Stimulated activated memory B cell treated with anti-CD40 and anti-IgM and Interleukin-4, amounts not matched to agents 10 μg/mL and 1 μg/mL and 100 μg/mL, for 72 hours (primary cell): ENCODE measurements around the gene CLEC20A.
A peak's percentile ranks its signal among the peaks of the same experiment; 100 is the strongest.

ENCODE experiments used
- ATAC-seq: fragments of 150-1000 bp; cut with Tn5 transposase; 2 replicates; pipeline ENCODE4 v1.10.0; 2021
- H3K27ac Mint-ChIP-seq: one replicate; pipeline ENCODE4 v1.8.0; 2022; ENCODE audit warnings: mild to moderate bottlenecking, mixed read lengths
- H3K27me3 Mint-ChIP-seq: one replicate; pipeline ENCODE4 v1.8.0; 2022; ENCODE audit warnings: mixed read lengths
- H3K36me3 Mint-ChIP-seq: one replicate; pipeline ENCODE4 v1.8.0; 2022; ENCODE audit warnings: mixed read lengths
- H3K4me1 Mint-ChIP-seq: one replicate; pipeline ENCODE4 v1.8.0; 2022; ENCODE audit warnings: mixed read lengths
- H3K4me3 Mint-ChIP-seq: one replicate; pipeline ENCODE4 v1.8.0; 2022; ENCODE audit warnings: mild to moderate bottlenecking, moderate library complexity, mixed read lengths
- H3K9me3 Mint-ChIP-seq: one replicate; pipeline ENCODE4 v1.8.0; 2022; ENCODE audit warnings: mixed read lengths

The CLEC20A gene

DNA sequence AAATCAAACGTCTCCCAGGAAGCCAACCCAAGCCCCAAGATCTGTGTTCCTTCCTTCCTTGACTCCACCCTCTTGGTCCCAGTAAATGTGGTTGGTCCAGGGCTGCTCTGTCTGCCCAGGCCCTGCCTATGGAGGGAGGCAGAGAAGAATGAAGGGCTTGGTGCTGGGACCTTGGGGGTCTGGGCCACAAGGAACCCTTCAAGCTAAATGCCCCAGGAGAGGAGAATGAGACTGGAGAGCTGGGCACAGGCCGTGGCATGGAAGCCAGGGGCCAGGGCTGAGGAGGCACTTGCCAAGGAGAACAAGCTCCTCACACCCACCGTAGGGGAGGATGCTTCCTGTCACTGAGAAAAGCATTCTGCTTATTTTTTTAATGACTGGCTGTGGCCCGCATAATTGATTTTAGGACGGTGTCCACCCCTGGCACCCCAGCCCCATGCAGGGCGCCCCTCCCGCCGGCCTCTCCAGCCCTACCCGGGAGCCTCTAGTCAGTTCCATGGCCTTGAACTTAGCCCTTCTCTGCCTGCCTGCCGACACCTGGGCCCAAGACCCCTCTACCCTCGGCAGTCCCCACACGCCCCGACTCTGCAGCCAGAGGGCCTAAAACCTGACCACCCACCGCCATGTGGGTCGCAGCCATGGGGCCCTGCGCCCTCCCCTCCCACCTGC lies 889 bp downstream of the CLEC20A start:
- no peaks in the 10 kb centered on the region for H3K4me1 Mint-ChIP-seq
- H3K27me3 Mint-ChIP-seq: no peaks in the 10 kb centered on the region
- H3K36me3 Mint-ChIP-seq: no peaks in the 10 kb centered on the region
- H3K4me3 Mint-ChIP-seq: no peak overlapping the region
- H3K9me3 Mint-ChIP-seq: no peaks in the 10 kb centered on the region
- no peak for ATAC-seq
- H3K27ac Mint-ChIP-seq: no peak overlapping the region

DNA sequence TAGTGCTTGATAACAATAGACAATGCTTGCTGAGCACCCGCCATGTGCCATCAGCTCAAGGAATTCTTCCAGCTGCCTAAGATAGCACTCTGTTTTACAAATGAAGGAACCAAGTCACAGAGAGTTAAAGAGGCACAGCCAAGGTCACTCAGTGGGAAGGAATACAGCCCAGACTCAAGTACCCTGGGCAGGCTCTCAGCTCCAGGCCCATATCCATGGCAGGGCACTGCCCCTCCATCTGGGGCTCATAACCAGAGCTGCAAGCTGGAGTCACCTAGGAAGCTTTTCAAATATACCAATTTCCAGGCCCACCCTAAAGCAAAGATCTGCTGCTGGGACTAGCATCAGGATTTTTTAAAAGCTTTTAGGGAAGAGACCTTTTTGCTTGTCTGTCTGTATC lies 1.6 kb downstream of the CLEC20A start:
- H3K4me3 Mint-ChIP-seq: no peak overlapping the region
- H3K27me3 Mint-ChIP-seq: no peaks in the 10 kb centered on the region
- no peaks in the 10 kb centered on the region for H3K36me3 Mint-ChIP-seq
- no peak overlapping the region for H3K27ac Mint-ChIP-seq
- ATAC-seq: no peak
- H3K9me3 Mint-ChIP-seq: no peaks in the 10 kb centered on the region
- no peaks in the 10 kb centered on the region for H3K4me1 Mint-ChIP-seq

DNA sequence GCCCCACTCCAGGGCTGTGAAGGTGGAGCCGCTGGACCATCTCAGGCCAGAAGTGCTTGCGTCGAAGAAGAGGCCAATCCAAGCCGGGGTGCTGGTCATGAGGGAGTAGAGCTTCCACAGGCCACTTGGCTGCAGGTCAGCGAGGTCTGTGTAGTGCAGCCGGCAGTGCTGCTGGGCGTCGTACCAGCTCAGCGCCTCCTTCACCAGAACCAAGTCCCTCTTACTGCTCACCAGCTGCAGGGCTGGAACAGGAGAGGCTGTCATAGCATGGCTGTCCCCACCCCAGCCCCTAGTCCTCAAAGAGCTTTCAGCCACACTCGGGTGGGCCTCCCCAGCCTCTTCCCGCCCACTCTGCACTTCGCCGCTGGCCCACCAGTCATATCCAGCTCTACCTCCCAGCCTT lies 2.2 kb downstream of the CLEC20A start:
- Mint-ChIP-seq H3K27ac (no peak overlapping the region), H3K4me3 (no peak overlapping the region), H3K27me3 (no peaks in the 10 kb centered on the region), H3K36me3 (no peaks in the 10 kb centered on the region), H3K9me3 (no peaks in the 10 kb centered on the region), H3K4me1 (no peaks in the 10 kb centered on the region)
- ATAC-seq: no peak

DNA sequence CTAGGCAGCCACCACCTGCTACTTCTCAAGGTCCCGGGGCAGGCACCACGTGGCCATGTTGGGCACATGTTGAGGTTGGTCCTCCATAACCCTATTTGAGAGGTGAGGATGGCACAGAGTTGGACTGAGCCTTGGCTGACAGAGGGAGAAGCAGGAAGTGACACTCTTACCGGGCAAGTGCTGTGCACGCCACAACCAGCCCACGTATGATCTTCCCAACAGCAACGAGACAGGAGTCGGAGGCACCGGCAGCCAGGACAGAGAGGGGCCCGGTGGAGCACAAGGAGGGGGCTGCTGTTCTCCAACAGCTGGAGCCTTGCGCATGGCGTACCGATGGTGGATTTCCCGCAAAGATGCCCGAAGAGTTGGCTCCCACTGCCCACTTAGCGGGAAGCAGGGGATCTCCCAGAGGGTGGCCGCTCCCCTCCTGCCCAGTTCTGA lies 3.4 kb downstream of the CLEC20A start:
- Mint-ChIP-seq H3K36me3 (no peaks in the 10 kb centered on the region), H3K4me1 (no peaks in the 10 kb centered on the region), H3K27me3 (peaks cover 6% of the 10 kb centered on the region), H3K27ac (no peak overlapping the region), H3K4me3 (no peak overlapping the region), H3K9me3 (no peaks in the 10 kb centered on the region)
- ATAC-seq: no peak

DNA sequence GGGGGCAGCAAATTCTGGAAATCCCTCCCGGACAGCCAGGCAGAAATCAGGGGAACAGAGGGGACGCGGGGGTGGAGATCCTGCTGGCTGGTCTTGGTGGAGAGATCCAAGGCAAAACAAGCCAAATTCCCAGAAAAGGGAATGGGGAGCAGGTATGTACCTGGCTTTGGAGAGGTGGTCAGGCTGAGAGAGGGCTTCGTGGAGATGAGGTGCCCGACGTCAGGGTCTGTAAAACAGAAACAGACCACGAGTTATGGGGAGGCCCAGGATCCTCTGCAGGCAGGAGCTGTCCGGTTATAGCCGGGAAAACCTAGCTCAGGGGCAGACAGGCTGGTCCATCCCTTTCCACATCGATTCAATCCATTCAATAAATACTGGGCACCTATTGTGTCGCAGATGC lies 4.4 kb downstream of the CLEC20A start:
- H3K27ac Mint-ChIP-seq: no peak overlapping the region
- peaks cover 16% of the 10 kb centered on the region for H3K27me3 Mint-ChIP-seq
- H3K4me1 Mint-ChIP-seq: peaks cover 4% of the 10 kb centered on the region
- no peak for ATAC-seq
- H3K4me3 Mint-ChIP-seq: no peak overlapping the region
- H3K9me3 Mint-ChIP-seq: no peaks in the 10 kb centered on the region
- H3K36me3 Mint-ChIP-seq: no peaks in the 10 kb centered on the region

DNA sequence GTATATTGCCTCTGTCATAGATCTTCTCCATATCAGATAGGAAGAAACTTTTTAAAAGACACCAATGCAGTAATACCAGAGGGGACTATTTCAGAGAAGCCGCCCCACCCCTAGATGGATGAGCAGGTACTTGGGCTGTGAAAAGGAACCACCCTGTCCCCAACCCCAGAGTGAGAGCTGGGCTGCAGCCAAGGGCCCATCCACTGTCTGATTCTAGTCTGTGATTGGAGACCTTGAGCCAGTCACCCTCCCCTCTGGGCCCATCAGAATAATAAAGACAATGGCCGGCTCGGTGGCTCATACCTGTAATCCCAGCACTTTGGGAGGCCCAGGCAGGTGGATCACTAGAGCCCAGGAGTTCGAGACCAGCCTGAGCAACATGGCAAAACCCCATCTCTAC lies 5.0 kb downstream of the CLEC20A start:
- ATAC-seq: no peak
- Mint-ChIP-seq H3K9me3 (no peaks in the 10 kb centered on the region), H3K4me3 (no peak overlapping the region), H3K27ac (no peak overlapping the region), H3K36me3 (no peaks in the 10 kb centered on the region), H3K4me1 (peaks cover 8% of the 10 kb centered on the region), H3K27me3 (peaks cover 19% of the 10 kb centered on the region)

DNA sequence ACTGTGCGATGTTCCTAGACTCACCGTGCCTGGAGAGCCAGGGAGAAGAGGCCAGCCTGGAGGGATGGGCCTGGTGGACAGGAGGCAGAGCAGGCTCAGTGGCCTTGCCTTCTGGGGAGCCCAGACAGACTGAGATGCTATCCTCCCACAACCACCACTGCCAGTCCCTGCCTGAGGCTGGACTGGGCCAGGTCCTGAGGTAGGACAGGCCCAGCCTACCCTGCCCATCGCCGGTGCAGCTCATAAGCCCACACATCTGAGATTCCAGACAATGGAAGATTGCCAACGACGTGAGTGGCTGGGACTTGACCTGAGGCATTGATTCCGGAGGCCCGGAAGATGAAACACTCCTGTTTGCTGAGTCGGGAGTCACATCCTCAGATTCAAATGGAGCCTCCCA lies 5.8 kb downstream of the CLEC20A start:
- no peak for ATAC-seq
- no peak overlapping the region for H3K27ac Mint-ChIP-seq
- no peaks in the 10 kb centered on the region for H3K36me3 Mint-ChIP-seq
- H3K4me1 Mint-ChIP-seq: peaks cover 12% of the 10 kb centered on the region
- H3K27me3 Mint-ChIP-seq: peaks cover 19% of the 10 kb centered on the region
- no peaks in the 10 kb centered on the region for H3K9me3 Mint-ChIP-seq
- no peak overlapping the region for H3K4me3 Mint-ChIP-seq

DNA sequence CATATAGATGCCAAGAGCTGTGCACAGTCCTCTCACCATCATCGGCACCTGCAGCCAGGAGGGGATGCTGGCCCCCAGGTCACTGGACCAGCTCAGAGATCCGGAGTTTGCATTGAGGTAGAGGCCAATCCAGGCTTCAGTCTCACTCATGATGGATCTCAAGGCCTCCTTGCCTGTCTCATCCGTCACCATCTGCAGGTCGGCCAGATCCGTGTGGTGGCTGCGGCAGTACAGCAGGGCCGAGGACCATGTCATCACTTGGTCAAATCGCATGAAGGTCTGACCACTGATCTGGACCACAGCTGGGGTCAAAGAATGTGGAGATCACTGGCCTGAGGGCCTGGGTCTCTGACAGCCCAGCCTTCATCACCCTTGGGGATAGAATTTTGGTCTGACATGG lies 6.6 kb downstream of the CLEC20A start:
- Mint-ChIP-seq H3K27me3 (peaks cover 19% of the 10 kb centered on the region), H3K9me3 (no peaks in the 10 kb centered on the region), H3K4me1 (peaks cover 20% of the 10 kb centered on the region), H3K36me3 (no peaks in the 10 kb centered on the region), H3K4me3 (no peak overlapping the region), H3K27ac (no peak overlapping the region)
- no peak for ATAC-seq

DNA sequence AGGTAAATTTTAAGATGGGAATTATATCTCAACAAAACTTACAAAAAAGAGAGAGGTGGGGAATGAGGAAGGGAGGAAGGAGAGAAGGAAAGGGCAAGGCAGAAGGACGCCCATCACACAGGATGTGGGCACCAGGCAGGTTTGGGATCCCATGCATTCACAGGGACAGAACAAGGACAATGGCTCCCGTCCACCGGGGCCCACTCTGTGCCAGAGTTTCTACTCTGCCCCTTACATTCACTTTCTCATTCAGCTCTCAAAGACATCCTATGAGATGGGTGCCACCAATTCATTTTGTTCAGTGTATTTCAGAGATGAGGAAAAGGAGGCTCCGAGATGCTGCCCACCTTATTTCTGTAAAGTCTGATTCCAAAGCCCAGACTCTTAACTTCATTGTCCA lies 7.4 kb downstream of the CLEC20A start:
- no peaks in the 10 kb centered on the region for H3K36me3 Mint-ChIP-seq
- peaks cover 19% of the 10 kb centered on the region for H3K27me3 Mint-ChIP-seq
- H3K27ac Mint-ChIP-seq: no peak overlapping the region
- ATAC-seq: no peak
- no peak overlapping the region for H3K4me3 Mint-ChIP-seq
- peaks cover 25% of the 10 kb centered on the region for H3K4me1 Mint-ChIP-seq
- H3K9me3 Mint-ChIP-seq: no peaks in the 10 kb centered on the region

DNA sequence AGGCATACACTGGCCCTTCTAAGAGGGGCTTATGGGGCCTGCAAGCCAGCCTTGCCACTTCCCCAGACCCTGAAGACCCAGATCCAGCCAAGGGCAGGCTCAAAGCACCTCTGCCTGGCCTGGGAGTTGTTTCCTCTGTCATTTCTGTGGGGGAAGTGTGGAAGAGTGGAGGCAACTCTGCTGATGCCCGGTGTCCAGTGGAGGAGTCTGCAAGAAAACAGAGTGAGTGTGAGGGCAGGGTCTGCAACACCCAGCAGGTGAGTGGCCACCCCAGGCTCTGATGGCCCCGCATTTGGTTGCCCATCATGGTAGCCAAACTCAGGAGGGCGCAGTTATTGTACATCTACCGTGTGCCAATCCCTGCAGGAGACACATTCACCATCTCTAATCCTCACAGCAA lies 8.4 kb downstream of the CLEC20A start:
- H3K4me1 Mint-ChIP-seq: peaks cover 25% of the 10 kb centered on the region

DNA sequence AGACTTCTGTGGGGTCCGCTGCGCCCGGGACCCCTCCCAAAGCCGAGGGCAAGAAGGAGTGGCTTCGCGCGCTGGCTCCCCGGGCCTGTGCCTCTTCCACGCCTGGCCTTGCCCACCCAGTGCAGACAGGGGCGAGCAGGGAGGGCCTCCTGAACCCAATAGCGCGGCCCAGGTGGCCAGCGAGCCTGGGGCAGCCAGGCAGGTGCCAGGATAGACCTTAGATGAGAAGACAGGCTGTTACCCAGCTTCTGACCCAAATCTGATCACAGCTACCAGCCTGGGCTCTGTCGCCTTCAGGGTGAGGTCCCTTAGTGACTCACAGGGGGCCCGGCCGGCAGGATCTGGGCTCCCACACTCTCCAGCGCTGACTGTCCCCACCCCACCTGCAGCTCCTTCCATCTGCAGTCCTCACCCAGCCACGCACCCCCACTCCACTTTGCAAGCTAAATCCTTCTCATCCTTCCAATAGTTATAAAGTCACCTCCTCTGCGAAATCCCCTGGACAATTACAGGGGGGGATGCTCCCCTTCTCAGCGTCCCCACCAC lies 9.6 kb downstream of the CLEC20A start:
- peak; percentile 14 for ATAC-seq
- Mint-ChIP-seq H3K4me3 (peak overlapping the region; percentile 54), H3K27ac (peak overlapping the region; percentile 69)

More for the DNA sequence above, 8.4 kb downstream of the CLEC20A start:
- Mint-ChIP-seq H3K27me3 (peaks cover 19% of the 10 kb centered on the region), H3K4me3 (no peak overlapping the region), H3K9me3 (no peaks in the 10 kb centered on the region), H3K36me3 (no peaks in the 10 kb centered on the region), H3K27ac (peak overlapping the region; percentile 69)
- ATAC-seq: no peak

DNA sequence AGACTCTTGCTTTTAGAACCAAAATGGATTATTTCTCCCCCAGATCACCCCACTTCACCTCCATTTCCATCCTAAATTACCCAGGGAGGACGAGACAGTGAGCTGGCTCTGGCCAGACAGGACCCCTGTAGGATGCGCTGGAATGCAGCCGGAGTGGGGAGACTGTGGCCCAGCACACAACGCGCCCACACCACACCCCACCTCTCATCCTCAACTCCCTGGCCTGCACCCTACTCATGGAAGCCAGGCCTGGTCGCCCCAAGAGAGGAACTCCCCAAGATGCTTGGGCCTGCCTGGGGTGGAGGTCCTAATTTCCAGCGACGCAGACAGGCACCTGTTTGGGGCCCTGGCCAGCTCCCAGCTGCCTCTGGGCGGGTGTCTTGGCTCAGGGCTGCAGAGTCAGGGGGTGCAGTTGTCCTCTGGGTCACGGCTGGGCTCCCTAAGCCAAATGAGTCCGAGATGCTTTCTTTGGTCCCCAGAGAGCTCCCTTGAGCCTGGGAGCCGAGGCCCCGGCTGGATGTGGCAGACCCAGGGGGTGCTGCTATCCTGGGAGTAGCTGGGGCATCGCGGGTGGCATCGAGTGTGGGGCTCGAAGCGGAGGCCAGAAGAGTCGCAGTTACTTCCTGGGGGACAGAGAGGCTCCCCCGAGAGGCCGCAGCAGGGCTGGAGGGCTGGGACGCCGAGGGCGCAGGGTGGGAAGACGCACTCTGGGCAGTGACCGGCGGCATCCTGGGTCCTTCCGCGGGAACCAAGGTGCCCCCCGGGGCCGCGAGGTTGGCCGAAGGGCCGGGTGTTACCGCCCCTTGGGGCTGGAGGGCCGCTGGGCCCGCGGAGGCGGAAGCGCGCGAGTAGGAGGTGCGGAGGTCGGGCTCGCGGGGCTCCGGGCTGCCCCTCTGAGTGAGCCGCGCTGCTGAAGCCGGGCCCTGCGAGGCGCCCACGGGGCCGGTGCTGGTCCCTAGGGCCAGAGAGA lies 10.4 kb downstream of the CLEC20A start:
- Mint-ChIP-seq H3K27ac (peak overlapping the region; percentile 69), H3K36me3 (no peaks in the 10 kb centered on the region), H3K27me3 (peaks cover 19% of the 10 kb centered on the region), H3K9me3 (no peaks in the 10 kb centered on the region), H3K4me3 (peak overlapping the region; percentile 54), H3K4me1 (peaks cover 25% of the 10 kb centered on the region)
- ATAC-seq: peak; percentile 71

More for the DNA sequence above, 9.6 kb downstream of the CLEC20A start:
- Mint-ChIP-seq H3K9me3 (no peaks in the 10 kb centered on the region), H3K36me3 (no peaks in the 10 kb centered on the region), H3K27me3 (peaks cover 19% of the 10 kb centered on the region), H3K4me1 (peaks cover 25% of the 10 kb centered on the region)

DNA sequence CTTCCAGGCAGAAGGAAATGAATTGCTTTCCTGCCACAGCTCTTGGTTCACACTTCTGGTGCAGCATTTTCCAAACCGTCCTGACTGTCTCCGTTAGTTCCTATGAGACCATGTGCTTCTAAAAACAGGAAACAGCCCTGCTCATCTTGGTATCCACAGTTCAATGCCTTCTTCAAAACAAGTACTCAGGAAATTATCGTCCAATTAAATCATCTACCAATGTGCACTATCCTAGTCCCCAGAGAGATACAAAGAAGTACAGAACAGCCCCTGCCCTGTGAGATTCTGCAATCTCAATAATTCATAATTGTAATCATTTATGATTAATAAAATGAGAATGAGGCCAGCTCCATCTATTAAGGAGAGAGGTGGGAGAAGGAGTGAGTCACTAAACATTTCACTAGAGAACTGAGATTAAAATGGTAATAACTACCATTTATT lies 11.2 kb downstream of the CLEC20A start:
- peak overlapping the region; percentile 69 for H3K27ac Mint-ChIP-seq

DNA sequence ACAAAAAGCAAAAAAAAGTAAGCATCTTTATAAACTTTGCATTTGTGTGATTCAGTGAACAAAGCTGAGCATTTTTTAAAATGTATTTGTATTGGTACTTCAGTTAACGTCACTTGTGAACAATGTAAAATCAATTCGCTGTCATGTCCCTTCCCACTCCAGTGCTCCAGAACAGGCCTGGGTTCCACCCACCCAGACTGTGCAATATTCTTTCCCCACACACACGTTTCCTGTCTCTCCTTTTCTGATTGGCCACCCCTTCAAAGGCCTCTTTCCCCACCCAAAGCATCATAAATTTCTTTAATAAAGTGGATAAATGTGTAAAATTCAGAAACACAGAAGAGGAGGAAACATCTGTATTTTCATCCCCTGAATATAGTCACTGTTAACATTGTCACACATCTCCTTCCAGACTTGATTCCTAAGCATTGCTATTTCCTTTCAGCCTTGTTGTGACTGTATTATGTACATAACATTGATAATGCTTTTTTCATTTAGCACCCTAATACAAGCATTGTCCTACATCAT lies 12.0 kb downstream of the CLEC20A start:
- Mint-ChIP-seq H3K36me3 (no peaks in the 10 kb centered on the region), H3K9me3 (no peaks in the 10 kb centered on the region), H3K4me1 (peaks cover 25% of the 10 kb centered on the region), H3K4me3 (no peak overlapping the region), H3K27me3 (peaks cover 19% of the 10 kb centered on the region), H3K27ac (peak overlapping the region; percentile 69)
- ATAC-seq: no peak

More for the DNA sequence above, 11.2 kb downstream of the CLEC20A start:
- Mint-ChIP-seq H3K27me3 (peaks cover 19% of the 10 kb centered on the region), H3K36me3 (no peaks in the 10 kb centered on the region), H3K9me3 (no peaks in the 10 kb centered on the region), H3K4me3 (no peak overlapping the region), H3K4me1 (peaks cover 25% of the 10 kb centered on the region)
- ATAC-seq: no peak

DNA sequence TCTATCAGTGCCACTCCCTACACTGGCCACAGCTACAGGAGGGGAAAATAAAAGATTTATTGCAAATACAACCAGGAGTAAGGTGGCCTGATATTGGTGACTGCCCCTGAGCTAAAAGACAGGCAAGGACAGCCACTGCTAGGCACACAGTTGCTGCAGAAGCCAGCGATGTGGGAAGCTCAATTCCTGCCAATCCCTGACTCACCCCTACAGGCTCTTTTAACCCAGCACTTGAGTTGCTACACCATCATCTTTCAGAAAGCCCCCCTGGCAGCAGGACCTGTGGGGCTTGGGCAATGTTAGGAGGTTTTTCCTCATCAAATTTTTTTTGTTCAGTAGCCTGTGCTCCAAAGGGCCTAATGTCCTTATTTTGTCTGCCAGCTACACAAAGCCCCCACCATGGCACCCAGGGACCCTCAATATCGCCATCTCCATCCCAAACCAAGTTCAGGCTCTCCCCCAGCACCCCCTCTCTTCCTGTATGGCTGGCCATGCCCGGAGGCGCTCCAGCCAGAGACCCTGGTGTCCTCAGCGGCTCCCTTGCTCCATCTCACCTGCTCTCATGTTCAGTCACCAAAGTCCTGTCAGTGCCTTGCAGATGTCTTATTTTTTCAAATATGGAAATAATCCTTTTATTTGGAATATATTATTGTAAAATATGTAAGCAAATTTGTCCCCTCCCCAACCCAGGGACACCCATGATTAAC lies 13.4 kb downstream of the CLEC20A start:
- no peaks in the 10 kb centered on the region for H3K9me3 Mint-ChIP-seq
- peaks cover 14% of the 10 kb centered on the region for H3K27me3 Mint-ChIP-seq
- no peak overlapping the region for H3K27ac Mint-ChIP-seq
- H3K4me1 Mint-ChIP-seq: peaks cover 25% of the 10 kb centered on the region
- no peak for ATAC-seq
- no peaks in the 10 kb centered on the region for H3K36me3 Mint-ChIP-seq
- H3K4me3 Mint-ChIP-seq: no peak overlapping the region
